HG02884 (cell line): ENCODE results near the gene CASP8.
A peak's percentile ranks its signal among the peaks of the same experiment; 100 is the strongest.
"Not testable (repeated sequence)": the region's sequence is repeated elsewhere in the genome, so short reads cannot be mapped to it uniquely, and the experiment has no call there.

Source experiments
- ATAC-seq: cut with Tn5 transposase; IDR thresholded peaks from one replicate; pipeline ENCODE4 v1.9.1; 2021; ENCODE audit warnings: mild to moderate bottlenecking, moderate library complexity; ENCODE audit not compliant: unreplicated experiment

Gene CASP8

GRCh38 chr2:201239167-201239935 lies 21.0 kb upstream of the CASP8 start:
- ATAC-seq: not testable (repeated sequence)

GRCh38 chr2:201242571-201243277 lies 17.6 kb upstream of the CASP8 start:
- no peak for ATAC-seq

DNA sequence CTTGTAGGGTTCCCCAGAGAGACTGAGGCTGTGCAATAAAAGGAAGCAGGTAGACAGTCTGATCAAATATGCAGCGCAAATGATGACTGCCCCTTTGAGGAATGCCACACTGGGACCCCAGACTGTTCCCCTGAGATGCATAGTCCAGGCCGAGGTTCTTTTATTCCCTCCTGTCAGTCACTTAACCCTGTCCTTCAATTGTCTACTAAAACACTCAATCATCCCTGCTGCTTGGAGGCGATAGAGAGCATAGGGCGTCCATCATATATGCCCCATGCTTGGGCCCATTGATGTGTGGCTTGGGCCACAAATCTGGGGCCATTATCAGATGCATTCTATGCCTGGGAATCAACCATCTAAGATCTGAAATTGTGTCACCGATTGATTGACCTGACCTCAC lies 15.5 kb upstream of the CASP8 start:
- no peak for ATAC-seq

- ATAC-seq: no peak
These were observed 14.1 kb upstream of the CASP8 start for GRCh38 chr2:201246280-201246679.

DNA sequence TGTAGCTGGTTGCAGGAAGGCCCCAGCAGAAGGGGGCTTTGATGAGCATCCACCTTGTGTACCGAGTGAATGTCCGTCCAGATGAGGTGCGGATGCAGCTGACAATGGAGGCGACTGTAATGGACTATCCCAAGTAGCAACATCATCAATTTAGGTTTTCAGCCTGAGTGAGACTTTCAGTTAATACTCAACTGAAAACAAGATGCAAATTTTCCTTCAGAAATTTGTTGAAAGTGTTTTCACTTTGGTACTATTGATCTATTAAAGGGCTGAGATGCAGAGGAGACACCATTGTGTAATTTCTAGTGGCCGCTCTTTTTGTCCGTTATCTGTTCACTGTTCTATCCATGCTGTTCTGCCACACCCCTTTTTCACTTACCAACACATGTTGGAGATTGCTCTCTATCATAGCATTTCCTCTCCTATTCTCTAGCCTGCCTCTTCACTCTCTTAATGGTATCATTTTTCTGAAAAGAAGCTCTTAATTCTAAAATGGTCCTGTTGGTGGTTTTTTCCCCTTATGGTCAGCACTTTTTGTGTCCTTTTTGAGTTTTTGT lies 12.0 kb upstream of the CASP8 start:
- ATAC-seq: no peak

- ATAC-seq: no peak
These were observed 10.4 kb upstream of the CASP8 start for GRCh38 chr2:201249889-201250288.

DNA sequence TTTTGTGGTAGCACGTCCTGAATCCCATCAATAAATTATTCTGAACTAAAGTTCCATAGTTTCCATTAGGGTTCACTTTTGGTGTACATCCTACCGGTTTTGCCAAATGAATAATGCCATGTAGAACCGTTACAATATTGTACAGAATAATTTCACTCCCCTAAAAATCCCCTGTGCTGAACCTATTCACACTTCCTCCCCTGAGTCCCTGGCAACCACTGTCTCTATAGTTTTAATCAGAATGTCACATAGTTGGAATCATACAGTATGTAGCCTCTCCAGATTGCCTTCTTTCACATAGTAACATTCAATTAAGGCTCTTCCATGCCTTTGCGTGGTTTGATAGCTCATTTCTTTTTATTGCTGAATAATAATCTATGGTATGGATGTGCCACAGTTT lies 9.6 kb upstream of the CASP8 start:
- no peak for ATAC-seq

GRCh38 chr2:201254081-201254730 lies 6.1 kb upstream of the CASP8 start:
- no peak for ATAC-seq

DNA sequence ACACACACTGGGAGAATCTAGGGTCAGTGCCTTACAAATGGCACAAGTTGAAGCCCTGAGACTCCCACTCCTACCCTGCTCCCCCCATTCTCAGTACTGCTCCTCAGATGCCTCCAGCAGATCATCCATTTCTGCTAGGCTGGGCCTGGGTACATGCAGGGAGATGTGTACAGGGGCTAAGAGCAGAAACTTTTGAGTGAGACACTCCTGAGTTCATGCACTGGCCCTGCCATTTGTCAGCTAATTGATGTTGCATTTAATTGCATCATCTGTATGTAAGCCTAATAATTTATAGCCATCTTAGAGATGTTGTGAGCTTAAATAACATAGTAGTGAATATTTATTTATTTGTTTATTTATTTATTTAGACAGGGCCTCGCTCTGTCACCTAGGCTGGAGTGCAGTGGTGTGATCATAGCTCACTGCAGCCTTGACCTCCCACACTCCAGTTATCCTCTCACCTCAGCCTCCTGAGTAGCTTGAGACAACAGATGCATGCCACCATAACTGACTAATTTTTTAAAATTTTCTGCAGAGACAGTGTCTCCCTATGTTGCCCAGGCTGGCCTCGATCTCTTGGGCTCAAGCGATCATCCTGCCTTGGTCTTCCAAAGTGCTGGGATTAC lies 4.8 kb upstream of the CASP8 start:
- no peak for ATAC-seq

GRCh38 chr2:201256082-201256481 lies 4.3 kb upstream of the CASP8 start:
- no peak for ATAC-seq

GRCh38 chr2:201257381-201257955 lies 2.9 kb upstream of the CASP8 start:
- peak; percentile 51 for ATAC-seq

DNA sequence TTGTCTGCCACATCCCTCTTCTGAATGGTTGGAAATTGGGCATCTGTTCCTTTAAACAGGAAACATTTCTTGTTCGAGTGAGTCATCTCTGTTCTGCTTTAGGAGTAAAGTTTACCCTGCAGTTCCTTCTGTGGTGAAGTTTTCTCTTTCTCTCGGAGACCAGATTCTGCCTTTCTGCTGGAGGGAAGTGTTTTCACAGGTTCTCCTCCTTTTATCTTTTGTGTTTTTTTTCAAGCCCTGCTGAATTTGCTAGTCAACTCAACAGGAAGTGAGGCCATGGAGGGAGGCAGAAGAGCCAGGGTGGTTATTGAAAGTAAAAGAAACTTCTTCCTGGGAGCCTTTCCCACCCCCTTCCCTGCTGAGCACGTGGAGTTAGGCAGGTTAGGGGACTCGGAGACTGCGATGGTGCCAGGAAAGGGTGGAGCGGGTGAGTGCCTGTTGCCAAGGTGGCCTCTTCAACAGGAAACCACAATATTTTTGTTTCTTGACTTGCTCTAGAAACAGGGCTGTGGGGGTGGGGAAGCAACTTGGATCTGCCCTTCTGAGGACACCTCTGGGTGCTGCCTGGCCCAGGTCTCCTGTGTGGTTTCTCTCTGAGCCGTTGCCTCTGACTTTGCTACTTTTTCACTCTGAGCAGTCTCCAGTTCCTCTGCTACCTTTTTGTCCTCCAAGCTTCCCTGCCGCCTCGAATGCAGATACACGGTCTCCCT lies 2.2 kb upstream of the CASP8 start:
- peak; percentile 49 for ATAC-seq

DNA sequence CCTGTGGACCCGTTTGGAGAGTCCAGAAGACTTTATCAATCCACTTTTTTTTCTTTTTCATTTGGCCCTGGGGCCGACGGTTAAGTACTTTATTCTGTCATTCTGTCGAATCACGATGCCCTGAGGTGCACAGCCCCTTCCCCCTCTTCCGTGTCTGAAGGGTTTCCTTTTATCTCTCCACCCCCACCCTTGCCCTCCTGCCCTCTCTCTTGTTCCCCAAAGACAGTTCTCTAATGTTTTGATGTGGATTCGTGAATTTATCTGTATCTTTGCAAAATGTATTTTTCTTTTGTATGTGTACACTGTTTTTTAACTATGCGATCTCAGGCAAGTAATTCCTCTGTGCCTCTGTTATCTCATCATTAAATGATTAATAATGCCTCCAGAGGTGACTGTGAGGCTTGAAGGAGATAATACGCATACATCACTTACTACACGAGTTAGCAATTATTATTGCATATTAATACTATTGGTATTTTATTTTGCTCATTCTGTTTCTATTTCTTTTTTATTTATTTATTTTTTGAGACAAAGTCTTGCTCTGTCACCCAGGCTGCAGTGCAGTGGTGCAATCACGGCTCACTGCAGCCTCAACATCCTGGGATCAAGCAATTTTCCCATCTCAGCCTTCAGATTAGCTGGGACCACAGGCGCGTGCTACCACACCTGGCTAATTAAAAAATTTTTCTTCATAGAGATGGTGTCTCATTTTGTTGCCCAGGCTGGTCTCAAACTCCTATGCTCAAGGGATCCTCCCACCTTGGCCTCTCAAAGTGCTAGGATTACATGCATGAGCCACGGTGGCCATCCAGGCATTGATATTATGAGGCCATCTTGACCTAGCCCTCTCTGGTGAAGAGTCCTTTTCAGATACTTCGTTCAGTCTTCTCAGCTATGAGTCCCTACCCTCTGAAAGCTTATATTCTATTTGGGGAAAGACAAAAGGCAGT lies 1.4 kb upstream of the CASP8 start:
- peak; percentile 4 for ATAC-seq

DNA sequence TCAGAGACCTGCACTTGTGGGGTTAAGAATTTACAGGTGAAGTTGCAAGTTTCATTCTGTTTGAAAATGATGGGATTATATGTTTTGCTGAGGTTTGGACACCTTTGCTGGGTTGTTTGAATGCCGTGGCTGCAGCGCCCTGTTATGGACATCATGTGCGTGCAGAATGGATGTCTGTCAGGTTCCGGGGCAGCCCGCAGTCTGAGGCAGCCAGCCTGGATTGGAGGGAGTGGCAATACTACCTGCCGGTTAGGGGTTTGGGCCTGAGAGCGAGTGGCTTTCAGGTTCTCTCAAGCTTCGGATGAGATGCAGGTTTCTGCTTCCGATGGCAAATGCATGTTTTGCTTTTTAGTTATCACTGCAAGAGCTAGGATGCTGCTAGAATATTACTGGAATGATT lies 1.1 kb downstream of the CASP8 start:
- no peak for ATAC-seq

DNA sequence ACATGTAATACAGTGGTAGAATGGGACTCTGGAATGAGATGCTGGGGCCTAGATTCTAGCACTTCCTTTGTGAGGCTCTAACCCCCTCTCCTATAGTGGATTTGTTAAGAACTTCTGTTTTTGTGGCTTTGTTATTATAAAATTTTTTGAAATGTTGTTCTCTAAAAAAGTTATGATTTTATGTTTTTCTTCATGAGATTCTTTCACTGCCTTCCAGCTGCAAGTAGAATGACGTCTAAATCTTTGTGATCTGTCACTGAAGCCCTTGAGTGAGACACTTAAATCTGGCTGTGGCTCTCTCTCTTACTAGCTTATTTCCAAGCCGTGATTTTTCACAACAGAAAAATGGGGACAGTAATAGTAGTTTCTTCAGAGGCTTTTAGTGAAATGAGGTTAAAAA lies 1.6 kb downstream of the CASP8 start:
- ATAC-seq: no peak

- no peak for ATAC-seq
These were observed 2.4 kb downstream of the CASP8 start for GRCh38 chr2:201262718-201263117.

GRCh38 chr2:201263779-201264178 lies 3.4 kb downstream of the CASP8 start:
- no peak for ATAC-seq

- ATAC-seq: no peak
These were observed 4.3 kb downstream of the CASP8 start for GRCh38 chr2:201264472-201265173.
